Fibroblast of lung (primary cell): ENCODE data around the gene CFI. TPM values are rescaled to one million over a fixed set of nuclear protein-coding genes. Genes with fewer than 3 reads are reported as not detected.

Source experiments
- DNase-seq, 2 donors: peaks; one replicate each; pipeline versions ENCODE4 v3.0.0 to v3.0.0-alpha.2; 2010; ENCODE audit warnings: low read depth in 2 of 2
- H2AFZ ChIP-seq: 2 replicates; pipeline ENCODE4 v1.5.1; 2012; ENCODE audit warnings: low read length, control low read depth, inconsistent platforms
- H3K27ac ChIP-seq: 2 replicates; pipeline ENCODE4 v1.5.1; 2011; ENCODE audit warnings: low read length, control low read depth; ENCODE audit not compliant: insufficient read depth
- H3K27me3 ChIP-seq: 2 replicates; pipeline ENCODE4 v1.5.1; 2011; ENCODE audit warnings: mild to moderate bottlenecking, low read length; ENCODE audit not compliant: control insufficient read depth, insufficient read depth
- H3K36me3 ChIP-seq: 2 replicates; pipeline ENCODE4 v1.5.1; 2011; ENCODE audit warnings: low read length; ENCODE audit not compliant: control insufficient read depth, insufficient read depth
- H3K4me1 ChIP-seq: 2 replicates; pipeline ENCODE4 v1.5.1; 2011; ENCODE audit warnings: low read length; ENCODE audit not compliant: control insufficient read depth, insufficient read depth; ENCODE audit errors: extremely low read depth
- H3K4me2 ChIP-seq: 2 replicates; pipeline ENCODE4 v1.5.1; 2011; ENCODE audit warnings: low read length, control low read depth; ENCODE audit not compliant: insufficient read depth; ENCODE audit errors: extremely low read depth
- H3K4me3 ChIP-seq, 4 experiments: fragments of 200-600 bp in 1 of 4; sonication (generic) in 1 of 4; replicated peaks in 1 of 4; 2 replicates each; pipeline ENCODE4 v1.5.1; 2011 to 2016; ENCODE audit warnings: low read length in 4 of 4, low read depth in 3 of 4, mild to moderate bottlenecking in 3 of 4, control low read depth in 2 of 4, inconsistent platforms in 1 of 4, mixed read lengths in 1 of 4; ENCODE audit not compliant: insufficient read depth in 1 of 4; ENCODE audit errors: control extremely low read depth in 1 of 4
- H3K79me2 ChIP-seq: 2 replicates; pipeline ENCODE4 v1.5.1; 2012; ENCODE audit warnings: mild to moderate bottlenecking, low read length, inconsistent platforms; ENCODE audit not compliant: control insufficient read depth, insufficient read depth
- H3K9ac ChIP-seq: 2 replicates; pipeline ENCODE4 v1.5.1; 2011; ENCODE audit warnings: mild to moderate bottlenecking, low read length, control low read depth; ENCODE audit not compliant: insufficient read depth
- H3K9me3 ChIP-seq: 2 replicates; pipeline ENCODE4 v1.5.1; 2012; ENCODE audit warnings: low read depth, low read length; ENCODE audit not compliant: control insufficient read depth, insufficient read depth
- H4K20me1 ChIP-seq: 2 replicates; pipeline ENCODE4 v1.5.1; 2011; ENCODE audit warnings: low read length; ENCODE audit not compliant: control insufficient read depth, insufficient read depth; ENCODE audit errors: extremely low read depth
- EZH2 ChIP-seq: IDR thresholded peaks from 2 replicates; pipeline ENCODE4 v1.5.1; 2012; ENCODE audit warnings: low read length, control low read depth, mild to moderate bottlenecking; ENCODE audit errors: missing control alignments
- polyA plus RNA-seq, 2 donors: library from polyadenylated mRNA; depleted of rRNA in 1 of 2; stranded (reverse) in 1 of 2; unstranded in 1 of 2; fragments of >200 nt; gene quantifications; 2 replicates each; pipeline ENCODE4 v1.2.1, GENCODE V29; 2011 to 2012; ENCODE audit warnings: missing spikeins in 1 of 2
- total RNA-seq: library from RNA; depleted of rRNA; stranded (reverse); fragments of >200 nt; gene quantifications from 2 replicates; pipeline ENCODE4 v1.2.1, GENCODE V29; 2014
- TF ChIP-seq, protein P1 (sequence below), 2 donors: IDR thresholded peaks in 1 of 2; conservative IDR thresholded peaks in 1 of 2; 1 replicate in 1 of 2; 2 replicates in 1 of 2; pipeline ENCODE4 v1.5.1; 2011 to 2012; ENCODE audit warnings: low read length in 2 of 2, control low read depth in 1 of 2, inconsistent platforms in 1 of 2, low read depth in 1 of 2, mild to moderate bottlenecking in 1 of 2

CFI gene
- total and polyA plus RNA-seq, 2 donors (not counting 1 experiment from before 2014, with no cell fraction given): 10.2 to 18.2 TPM

DNA sequence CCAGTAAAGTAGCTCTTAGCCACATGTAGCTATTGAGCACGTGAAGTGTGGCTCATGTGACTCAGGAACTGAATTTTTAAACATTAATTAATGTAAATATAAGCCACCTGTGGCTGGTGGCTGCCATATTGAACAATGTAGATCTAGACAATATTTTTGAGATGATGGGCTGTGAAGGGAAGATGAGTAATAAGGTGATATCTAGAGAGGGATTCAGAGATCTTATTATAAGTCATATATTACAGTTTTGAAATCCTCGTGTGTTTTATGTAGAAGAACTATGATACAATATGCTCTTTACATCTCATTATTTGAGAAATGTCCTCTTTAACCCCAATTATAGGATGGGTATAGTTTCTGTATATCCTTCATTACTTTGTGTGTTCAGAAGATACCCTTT, 19.4 kb upstream of the CFI start:
- Histone ChIP-seq H3K27ac (no peak overlapping the region), H3K4me1 (peaks cover 2% of the 10 kb centered on the region), H4K20me1 (no peaks in the 10 kb centered on the region), H3K36me3 (no peaks in the 10 kb centered on the region), H3K79me2 (peaks cover 16% of the 10 kb centered on the region), H3K9me3 (no peaks in the 10 kb centered on the region), H3K4me3 (no peak overlapping the region), H3K9ac (no peak overlapping the region), H2AFZ (no peak overlapping the region), H3K27me3 (no peaks in the 10 kb centered on the region), H3K4me2 (no peak overlapping the region)
- TF ChIP-seq, protein P1, sequence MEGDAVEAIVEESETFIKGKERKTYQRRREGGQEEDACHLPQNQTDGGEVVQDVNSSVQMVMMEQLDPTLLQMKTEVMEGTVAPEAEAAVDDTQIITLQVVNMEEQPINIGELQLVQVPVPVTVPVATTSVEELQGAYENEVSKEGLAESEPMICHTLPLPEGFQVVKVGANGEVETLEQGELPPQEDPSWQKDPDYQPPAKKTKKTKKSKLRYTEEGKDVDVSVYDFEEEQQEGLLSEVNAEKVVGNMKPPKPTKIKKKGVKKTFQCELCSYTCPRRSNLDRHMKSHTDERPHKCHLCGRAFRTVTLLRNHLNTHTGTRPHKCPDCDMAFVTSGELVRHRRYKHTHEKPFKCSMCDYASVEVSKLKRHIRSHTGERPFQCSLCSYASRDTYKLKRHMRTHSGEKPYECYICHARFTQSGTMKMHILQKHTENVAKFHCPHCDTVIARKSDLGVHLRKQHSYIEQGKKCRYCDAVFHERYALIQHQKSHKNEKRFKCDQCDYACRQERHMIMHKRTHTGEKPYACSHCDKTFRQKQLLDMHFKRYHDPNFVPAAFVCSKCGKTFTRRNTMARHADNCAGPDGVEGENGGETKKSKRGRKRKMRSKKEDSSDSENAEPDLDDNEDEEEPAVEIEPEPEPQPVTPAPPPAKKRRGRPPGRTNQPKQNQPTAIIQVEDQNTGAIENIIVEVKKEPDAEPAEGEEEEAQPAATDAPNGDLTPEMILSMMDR (conservative IDR thresholded peaks at IDR 0.05 in 1 of 2, IDR thresholded peaks at IDR 0.05 in 1 of 2; ENCODE audit: low read depth in 1 of 2, low read length in 2 of 2): no peak
- TF ChIP-seq EZH2: no peak
- no peak for DNase-seq

- Histone ChIP-seq H4K20me1 (no peaks in the 10 kb centered on the region), H3K9me3 (no peaks in the 10 kb centered on the region), H3K4me1 (peaks cover 2% of the 10 kb centered on the region), H3K4me2 (no peak overlapping the region), H3K79me2 (peaks cover 22% of the 10 kb centered on the region), H3K27me3 (no peaks in the 10 kb centered on the region), H3K9ac (no peak overlapping the region), H3K4me3 (no peak overlapping the region), H3K36me3 (no peaks in the 10 kb centered on the region), H3K27ac (no peak overlapping the region), H2AFZ (no peak overlapping the region)
- DNase-seq: peak in 1 of 2 donors; percentile 41
- no peak for TF ChIP-seq EZH2
- TF ChIP-seq, protein P1 (conservative IDR thresholded peaks at IDR 0.05 in 1 of 2, IDR thresholded peaks at IDR 0.05 in 1 of 2; ENCODE audit: low read depth in 1 of 2, low read length in 2 of 2): no peak
Measured at GRCh38 chr4:109820563-109820962, 18.8 kb upstream of the CFI start.

DNA sequence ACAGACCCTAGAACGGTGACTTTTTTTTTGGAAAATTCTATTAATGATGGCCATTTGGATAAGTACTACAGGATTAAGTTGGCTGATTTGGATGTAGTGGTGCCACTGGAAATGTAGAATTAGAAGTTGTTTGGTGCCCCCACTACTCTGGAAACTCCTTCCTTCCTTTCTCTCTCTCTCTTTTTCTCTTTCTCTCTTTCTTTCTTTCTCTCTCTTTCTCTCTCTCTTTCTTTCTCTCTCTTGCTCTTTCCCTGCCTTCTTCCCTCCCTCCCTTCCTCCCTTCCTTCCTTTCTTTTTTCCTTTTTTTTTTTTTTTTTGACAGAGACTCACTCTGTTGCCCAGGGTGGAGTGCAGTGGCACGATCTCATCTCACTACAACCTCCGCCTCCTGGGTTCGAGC, 16.5 kb upstream of the CFI start:
- no peaks in the 10 kb centered on the region for H4K20me1 ChIP-seq
- H3K4me2 ChIP-seq: no peak overlapping the region
- no peak overlapping the region for H3K9ac ChIP-seq
- H3K79me2 ChIP-seq: peaks cover 23% of the 10 kb centered on the region
- peaks cover 2% of the 10 kb centered on the region for H3K4me1 ChIP-seq
- DNase-seq: no peak
- no peak overlapping the region for H2AFZ ChIP-seq
- H3K9me3 ChIP-seq: no peaks in the 10 kb centered on the region
- no peaks in the 10 kb centered on the region for H3K36me3 ChIP-seq
- H3K4me3 ChIP-seq: no peak overlapping the region
- H3K27me3 ChIP-seq: no peaks in the 10 kb centered on the region
- TF ChIP-seq, protein P1 (conservative IDR thresholded peaks at IDR 0.05 in 1 of 2, IDR thresholded peaks at IDR 0.05 in 1 of 2; ENCODE audit: low read depth in 1 of 2, low read length in 2 of 2): no peak
- no peak for TF ChIP-seq EZH2
- no peak overlapping the region for H3K27ac ChIP-seq
